NOMO-1 (cell line): ENCODE data around the gene ETV6.
A peak's percentile ranks its signal among the peaks of the same experiment; 100 is the strongest.

ENCODE experiments used
- DNase-seq, 2 experiments: peaks; one replicate each; lab custom pipeline; 2025; ENCODE audit not compliant: unreplicated experiment in 2 of 2; lab: John Stamatoyannopoulos, UW

Gene ETV6

DNA sequence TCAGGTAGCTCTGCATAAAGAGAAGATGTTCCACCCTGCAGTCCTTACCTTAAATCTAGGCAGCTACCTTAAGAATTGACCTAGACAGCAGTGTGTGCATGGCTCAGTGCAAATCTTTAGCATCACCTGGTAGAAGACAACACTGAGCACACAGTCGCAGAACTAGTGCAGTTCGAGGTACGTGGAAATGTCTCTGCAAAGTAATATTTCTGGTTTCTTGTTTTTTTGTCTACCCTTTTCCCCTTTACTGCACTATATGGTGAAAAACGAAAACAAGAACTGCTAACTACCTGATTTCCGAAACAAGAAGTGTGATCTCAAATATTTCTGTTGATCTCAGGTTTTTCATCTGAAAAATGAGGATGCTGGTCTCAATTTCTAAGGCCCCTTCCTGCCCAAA, 82.5 kb downstream of the ETV6 start:
- no peak for DNase-seq

DNA sequence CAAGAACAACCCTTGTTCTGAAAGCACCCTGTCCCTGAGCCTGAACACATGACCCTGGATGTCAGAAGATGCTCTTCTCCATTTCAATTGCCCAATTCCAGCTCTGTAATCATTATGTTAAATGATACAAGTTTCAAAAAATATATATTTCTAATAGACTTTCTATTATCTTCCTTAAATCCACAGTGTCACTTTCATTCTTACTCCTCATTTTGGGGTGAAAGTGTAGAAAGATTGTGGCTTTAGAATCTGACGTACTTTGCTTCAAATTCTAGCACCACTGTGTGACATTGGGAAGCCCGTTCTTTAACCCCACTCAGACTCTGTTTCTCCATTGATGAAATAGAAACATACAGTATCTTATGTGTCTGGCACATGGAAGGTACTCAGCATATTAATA, 83.2 kb downstream of the ETV6 start:
- no peak for DNase-seq

DNA sequence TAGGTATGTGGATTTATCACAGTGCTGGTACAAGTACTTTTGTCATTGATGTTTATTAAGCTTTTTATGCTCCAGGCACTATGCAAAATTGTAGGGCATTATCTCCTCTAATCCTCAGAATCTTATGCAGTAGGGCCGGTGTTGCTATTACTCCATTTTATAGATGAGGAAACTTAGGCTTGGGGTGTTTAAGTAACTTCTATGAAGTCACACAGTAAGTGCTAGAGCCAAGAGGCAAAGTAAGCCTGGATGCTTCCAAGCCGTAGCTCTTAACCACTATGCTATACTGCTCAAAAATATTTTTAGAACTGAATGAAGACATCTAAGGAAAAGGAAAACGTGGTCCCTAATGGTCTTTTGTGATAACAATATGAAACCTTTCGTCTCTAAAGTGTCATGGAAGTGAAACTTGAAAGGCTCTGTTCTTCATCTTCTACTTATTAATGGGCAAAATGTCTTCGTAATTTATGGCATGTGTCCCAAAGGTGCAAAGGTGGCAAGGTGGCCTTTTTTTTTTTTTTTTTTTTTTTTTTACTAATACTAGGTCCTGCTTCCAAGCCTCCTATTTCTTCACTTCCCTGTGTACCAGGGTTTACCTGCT, 85.2 kb downstream of the ETV6 start:
- no peak for DNase-seq

DNA sequence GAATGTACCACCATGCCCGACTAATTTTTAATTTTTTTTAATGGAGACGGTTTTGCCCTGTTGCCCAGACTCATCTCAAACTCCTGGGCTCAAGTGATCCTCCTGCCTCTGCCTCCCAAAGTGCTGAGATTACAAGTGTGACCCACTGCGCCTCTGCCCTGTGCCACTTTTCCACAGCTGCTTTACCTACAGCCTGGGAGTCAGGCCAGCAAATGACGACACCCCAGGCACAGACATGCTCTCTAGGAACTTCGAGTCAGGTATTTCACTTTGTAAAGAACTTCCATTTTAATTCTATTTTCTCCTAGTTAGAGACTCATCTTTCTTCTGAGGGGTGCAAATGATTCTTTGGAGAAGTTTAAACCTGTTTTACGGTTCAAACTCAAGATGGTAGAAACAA, 89.0 kb downstream of the ETV6 start:
- no peak for DNase-seq

DNA sequence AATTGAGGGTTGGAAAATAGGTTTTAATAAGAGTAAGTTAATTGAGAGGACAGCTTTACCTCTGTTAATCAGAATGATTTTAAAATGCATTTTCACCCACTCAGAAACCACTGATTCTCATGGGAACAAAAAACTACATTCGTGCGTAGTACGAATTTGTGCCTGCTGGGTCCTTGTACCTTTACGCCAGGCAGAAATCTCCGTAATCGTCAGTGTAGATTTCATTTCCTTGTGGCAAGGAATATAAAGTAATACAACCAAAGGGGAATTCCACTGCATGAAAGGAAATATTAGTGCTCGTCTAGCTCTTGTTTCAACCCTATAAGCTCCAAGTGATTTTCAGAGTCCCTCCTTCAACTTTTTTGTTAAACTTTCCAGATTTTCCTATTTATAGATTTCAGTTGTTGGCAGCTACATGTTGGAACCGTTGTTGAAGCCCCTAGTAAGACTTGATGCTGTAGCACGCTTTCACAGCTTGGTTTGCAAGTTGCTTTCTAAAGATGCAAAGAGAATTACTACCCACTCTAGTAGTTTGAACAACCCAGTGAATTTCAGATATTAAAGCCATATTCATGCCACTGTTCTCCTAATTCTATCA, 90.6 kb downstream of the ETV6 start:
- no peak for DNase-seq

DNA sequence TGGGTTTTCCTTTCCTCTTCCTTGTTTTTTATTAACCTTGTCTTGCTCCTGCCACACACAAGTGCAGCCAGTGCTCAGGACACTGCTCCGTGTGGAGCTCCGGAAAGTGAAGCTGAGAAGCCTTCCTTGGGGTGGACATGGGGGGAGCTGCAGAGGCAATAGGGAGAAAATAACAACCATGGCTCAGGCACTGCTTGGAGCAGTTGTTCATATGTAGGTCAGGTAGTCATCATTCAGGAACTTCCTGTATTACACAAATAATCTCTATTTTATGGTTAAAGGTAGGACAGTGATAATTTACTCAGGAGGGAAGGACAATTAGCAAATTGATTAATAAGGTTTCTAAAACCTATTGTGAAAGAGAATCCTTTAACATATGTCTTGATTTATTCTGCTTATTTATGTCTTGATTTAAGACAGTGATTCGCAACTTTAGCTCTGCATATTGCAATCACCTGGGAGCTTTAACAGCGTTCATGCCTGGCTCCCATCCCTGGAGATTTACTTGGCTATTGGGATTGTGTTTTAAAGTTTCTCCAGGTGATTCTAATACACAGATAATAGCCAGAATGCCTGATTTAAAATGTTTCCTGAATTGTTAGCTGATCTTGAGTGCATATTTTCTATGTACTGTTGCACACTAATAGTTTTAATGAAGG, 92.1 kb downstream of the ETV6 start:
- no peak for DNase-seq

DNA sequence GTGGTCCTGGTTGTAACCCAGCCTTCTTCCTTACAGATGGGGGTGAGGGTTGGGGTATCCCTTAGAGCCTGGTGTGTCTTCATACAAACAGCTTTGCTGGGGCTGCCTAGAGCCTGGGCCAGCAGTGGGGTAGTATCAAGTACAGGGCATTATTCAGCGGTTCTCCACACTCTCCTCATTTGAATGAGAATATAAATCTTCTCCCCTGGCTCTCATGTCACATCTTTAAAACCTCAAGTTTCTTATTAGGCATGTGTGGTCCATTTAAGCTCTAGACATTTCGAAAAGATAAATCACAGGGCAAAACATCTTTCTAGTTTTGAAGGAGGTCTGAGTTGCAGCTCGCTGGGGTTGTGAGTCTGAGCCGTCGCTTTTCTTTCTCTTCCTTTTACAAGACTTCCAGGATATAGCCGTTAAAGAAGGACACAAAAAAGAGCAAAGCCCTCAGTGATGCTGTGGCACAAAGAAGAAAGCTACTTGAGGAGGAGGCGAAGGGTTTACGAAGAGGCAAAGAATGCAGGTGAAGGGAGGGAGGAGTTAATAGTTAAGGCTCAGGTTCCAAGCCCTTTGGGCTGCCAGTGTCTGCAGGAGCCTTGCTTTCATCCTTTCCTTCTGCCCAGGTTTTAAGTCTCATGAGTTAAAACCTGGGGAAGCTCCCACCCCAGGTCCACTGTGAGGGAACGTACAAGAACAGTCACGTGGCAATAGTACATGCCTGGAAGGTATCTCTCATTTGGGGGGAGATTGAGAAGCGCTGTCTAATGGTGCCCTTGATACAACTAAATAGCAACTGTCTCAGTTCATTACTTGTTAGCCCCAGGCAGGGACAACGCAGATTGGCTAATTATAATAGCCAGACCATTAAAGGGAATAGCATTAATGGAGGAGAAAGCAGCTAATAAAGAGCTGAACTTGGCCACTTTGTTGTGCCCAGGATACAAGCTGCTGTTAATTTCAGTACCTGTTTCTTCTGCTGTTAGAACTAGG, 94.2 kb downstream of the ETV6 start:
- no peak for DNase-seq

DNA sequence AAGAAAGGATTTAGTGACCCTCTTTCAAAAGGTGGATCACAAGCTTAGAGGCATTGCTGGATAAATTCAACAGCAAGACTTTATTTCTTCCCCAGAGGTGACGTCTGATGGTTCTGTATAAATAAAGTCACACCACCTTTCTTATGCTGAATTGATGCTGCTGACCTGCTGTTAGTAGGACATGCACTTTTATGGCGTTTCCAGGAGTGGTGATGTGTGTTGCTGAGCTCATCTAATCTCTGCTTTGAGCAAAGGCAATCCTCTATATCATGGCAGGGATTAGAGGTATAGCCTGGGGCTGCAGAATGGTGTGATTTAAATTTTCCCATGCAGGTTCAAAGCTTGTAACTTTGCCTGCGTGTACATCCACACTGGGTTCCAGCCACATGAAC, 94.9 kb downstream of the ETV6 start:
- no peak for DNase-seq

DNA sequence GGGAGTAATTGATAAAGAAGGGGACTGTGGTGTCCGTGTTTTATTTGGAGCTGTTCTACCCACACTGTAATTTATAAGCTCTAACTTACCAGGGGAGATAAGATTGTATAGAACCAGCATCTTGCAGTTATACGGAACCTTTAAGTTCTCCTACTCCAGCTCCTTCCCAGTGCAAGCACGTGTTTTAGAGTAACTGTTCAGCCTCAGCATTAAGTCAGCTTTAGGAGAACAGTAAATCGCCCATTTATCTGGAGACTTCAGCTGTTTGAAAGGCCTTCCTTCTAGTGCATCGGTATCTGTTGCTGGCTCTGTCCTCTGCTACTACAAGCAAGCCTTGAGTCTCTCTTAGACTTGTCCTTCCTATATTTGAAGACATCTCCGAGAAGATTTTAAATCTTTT, 95.6 kb downstream of the ETV6 start:
- DNase-seq: no peak

DNA sequence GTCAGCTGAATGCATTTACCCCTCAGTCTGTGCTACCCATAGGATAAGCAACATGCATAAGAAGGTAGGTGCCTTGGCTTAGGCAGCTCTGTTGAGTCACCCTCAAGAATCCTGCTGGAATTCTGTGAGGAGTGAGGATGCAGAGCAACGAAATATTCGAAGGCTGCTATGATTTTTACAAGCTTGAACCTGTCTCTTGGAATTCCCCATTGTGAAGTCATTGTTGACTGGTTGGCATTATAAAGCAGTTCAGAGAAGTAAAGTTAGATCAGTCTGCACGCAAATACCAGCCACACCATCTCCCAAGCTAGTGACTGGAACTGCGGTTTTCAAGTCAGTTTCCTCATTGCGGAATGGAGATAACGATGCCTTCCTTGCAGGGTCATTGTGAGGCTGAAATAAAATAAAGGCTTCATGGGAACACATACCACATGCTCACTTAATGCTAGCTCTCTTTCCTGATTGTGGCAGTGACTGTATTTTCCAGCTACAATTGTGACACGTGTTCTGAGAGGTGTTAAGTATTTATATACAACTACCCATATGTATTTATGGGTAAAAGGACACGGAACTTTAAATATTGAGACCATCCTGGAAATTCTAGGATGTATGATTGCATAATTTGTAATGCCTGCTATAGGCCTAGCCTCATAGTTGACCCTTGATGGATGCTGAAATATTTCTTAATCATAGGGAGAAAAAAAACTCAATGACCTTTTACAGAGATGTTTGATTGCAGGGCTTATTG, 96.7 kb downstream of the ETV6 start:
- DNase-seq: peak; percentile 81 to 90

DNA sequence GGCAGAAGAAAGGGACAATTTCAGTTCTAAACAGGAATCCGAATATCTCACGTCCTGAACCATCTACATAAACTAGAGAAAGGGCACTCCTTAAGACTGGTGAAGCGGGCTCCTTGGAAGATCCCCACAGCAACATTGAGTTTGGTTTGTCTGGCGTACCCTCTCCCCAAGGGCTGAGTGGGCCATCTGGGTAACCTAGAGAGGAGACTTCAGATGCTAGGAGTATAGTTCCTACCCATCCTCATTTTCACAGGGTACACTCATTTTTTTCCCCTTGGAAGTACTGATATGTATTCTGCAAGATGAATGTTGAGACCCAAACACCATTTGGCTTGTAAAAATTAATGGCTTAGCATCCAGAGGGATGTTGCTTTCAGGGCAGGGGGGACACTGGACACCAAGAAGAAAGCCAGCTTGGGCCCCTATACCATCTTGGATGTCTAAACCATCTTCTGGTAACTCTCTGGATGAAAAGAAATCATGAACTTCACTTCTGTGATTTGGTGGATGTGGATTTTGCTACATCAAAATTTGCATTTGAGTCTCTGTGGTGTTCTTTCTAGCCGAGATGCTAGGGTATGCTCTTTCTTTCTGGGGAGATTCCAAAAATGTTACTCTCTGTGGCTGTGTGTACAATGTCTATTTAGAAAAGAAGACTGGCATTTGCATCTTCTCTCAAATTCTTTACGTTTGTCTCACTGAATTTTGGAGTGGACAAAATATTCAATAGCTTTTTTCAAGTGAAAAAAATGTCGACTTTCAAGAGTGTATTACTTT, 97.7 kb downstream of the ETV6 start:
- DNase-seq: no peak

DNA sequence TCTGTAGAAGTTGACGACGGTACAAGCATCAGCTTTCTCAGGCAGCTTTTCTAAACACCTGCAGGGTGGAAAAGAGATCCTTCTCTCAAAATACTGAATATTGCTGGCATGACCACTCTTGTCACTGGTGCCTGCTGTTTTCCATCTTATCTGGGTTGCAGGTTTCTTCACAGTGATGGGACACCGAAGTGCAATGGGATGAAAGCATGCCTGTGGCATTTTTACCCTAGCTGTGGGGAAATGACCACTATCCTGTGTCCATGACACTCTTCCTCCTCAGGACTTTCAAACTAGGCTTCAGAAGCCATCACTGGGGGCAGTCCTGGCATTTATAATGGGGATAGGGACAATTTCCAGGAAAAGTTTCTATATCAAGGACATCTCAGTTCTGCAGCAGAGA, 98.5 kb downstream of the ETV6 start:
- DNase-seq: no peak

DNA sequence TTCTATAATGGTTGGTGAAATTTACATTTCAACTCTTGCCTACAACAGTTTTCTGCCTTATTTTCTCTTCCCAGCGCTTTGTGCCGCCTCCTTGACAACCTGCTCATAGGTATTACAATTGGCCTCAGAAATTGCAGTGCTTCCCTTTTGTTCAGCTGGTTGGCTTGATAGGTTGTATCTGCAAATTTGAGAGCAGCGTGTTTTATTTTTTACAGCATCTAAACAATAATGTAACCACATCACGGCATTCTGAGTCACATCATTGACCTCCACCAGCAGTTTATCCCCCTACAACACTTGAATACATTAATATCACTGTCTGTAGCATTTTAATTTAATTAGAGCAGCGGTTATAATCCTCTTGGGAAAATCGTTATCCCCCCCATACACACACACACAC, 99.4 kb downstream of the ETV6 start:
- no peak for DNase-seq

DNA sequence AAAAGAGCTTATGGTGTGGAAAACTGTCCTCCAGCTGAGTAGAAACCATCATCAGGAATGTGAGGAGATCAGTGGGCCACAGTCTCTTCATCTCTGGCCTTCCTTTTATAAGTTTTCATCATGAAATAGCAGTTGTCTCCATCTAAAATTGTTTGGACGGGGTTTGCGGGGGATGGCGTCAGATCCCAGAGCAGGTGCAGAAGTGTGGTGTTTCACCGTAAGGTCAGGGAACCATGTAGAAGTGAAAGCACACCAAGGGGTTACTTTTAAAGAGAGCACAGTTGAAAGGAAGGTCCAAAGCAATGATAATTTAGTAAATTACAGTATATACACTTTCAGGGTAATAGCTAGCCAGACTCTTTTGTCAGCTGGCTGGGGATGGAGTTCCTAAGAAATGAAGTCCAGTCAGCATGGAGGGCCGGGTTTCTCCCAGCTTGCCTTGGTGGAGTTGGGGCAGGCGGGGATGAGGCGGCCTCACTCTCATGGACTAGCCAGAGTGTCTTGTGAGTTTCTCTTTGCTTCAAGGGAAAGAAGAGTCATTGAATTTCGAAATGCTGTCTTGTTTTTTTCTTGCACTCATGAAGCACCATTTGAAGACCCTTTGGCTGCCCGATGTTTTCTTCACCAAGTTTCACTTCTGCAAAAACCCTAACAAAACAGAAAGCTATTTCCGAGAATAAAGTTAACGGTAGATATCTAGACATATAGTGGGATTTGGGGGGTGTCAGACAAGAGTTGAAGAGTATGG, 100.6 kb downstream of the ETV6 start:
- DNase-seq: peak; percentile 83 to 95

DNA sequence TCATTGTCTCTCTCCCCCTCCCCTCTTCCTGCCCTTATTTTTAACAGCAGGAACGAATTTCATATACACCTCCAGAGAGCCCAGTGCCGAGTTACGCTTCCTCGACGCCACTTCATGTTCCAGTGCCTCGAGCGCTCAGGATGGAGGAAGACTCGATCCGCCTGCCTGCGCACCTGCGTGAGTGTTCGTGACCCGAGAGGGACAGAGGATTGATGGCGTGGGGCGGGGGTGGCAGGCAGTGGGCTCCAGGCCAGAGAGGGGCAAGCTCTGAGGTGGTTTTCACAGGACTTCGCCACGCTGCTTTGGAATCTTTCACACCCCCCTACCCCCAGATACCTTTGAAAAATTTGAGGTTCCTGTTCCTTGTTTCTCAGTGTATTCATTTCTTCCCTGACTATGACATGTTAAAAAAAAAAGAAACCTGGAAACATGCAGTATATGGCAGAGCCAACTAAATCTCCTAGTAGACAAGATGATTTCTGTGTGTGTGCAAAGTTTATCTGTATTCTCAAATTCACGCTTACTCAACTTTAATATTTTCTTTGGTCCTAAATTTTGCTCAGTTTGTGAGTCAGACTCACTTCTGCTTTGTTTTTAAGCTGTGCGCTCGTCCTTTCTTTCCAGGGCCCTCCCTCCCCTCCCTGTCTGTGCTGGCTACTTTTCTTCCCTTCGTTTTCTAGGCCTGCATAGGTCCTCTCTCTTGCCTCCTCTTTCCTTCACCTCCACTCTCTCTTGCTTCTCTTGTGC, 103.1 kb downstream of the ETV6 start:
- DNase-seq: peak; percentile 39 to 65

DNA sequence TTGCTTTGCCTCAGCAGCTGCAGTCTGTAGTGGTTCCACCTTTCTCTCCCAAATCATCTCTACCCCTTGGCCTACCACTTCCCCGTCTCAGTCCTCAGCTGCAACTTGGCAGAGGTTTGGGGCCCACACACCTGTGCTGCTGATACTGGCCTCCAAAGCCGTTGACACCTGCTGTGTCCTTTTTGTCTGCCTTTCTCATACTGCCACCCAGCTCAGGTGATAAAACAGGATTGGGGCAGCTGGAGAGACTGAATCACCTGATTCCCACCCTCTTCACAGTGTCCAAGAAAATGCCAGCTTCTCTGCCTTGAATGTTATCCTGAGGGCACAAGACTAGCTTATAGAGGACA, 103.7 kb downstream of the ETV6 start:
- DNase-seq: no peak

DNA sequence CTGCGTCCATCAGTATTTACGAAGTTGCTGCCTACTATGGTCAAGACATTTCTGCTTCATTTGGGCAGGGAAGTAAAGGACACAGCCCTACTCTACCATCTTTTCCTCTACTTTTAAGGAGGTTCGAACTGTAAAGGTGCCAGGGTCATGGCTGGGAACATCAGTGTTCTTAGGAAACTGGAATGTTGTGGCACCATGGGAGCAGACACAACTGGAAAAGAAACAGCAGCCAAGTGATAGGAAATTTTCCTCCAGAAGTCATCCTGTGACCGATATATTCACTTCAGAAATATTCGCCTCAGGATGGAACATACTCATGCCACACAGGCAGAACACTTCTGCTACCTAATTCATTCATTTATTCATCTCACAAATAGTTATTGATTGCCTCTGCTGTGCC, 104.4 kb downstream of the ETV6 start:
- DNase-seq: no peak

DNA sequence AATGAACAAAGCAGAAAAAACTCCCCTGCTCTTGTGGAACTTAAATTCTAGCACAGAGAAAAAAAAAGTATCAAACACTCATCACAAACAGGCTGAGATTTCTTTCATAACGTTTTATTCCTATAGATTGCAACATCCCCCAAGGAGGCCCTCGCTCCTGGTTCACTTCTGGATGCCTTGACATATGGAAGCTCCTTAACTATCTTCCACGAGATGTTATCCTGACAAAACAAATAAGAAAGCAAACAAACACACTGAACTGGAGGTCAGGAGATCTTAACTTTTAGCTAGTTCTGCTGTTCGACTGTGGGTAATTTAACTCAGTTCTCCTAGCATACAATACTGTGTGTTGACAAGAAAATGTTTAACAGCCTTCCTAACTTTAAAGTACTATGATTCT, 104.8 kb downstream of the ETV6 start:
- no peak for DNase-seq
